Ovary (tissue), 9 donors: ENCODE results near the gene KRTAP5-2. TPM values are rescaled to one million over a fixed set of nuclear protein-coding genes. Genes with fewer than 3 reads are reported as not detected.

Experiments
- DNase-seq, 5 donors: peaks; one replicate each; pipeline ENCODE4 v3.0.0-alpha.2; 2019 to 2020
- H3K27ac ChIP-seq, 2 donors: fragments of 200-600 bp; one replicate each; pipeline versions ENCODE4 v1.5.1 to v1.8.0; 2019 to 2022
- H3K27me3 ChIP-seq: fragments of 200-600 bp; one replicate; pipeline ENCODE4 v1.8.0; 2022
- H3K36me3 ChIP-seq: fragments of 200-600 bp; sonication (generic); one replicate; pipeline ENCODE4 v1.5.1; 2019
- H3K4me1 ChIP-seq: one replicate; pipeline ENCODE4 v1.8.1; 2013; ENCODE audit warnings: mild to moderate bottlenecking, moderate library complexity; ENCODE audit not compliant: insufficient read depth
- H3K4me3 ChIP-seq: fragments of 200-600 bp; sonication (generic); one replicate; pipeline ENCODE4 v1.5.1; 2017
- H3K9me3 ChIP-seq, 2 donors: fragments of 200-600 bp in 1 of 2; sonication (generic) in 1 of 2; one replicate each; pipeline versions ENCODE4 v1.5.1 to v1.8.1; 2013 to 2019; ENCODE audit warnings: mild to moderate bottlenecking in 1 of 2, moderate library complexity in 1 of 2
- CTCF ChIP-seq, 3 donors: fragments of 450-650 bp in 2 of 3; fragments of 200-600 bp in 1 of 3; IDR thresholded peaks; one replicate each; pipeline versions ENCODE4 v1.5.1 to v1.8.0; 2016 to 2022; ENCODE audit warnings: antibody characterized with exemption in 3 of 3, mild to moderate bottlenecking in 1 of 3
- EP300 ChIP-seq: sonication (generic); formaldehyde crosslinking; IDR thresholded peaks from one replicate; pipeline ENCODE4 v1.6.1; 2017; ENCODE audit warnings: antibody characterized with exemption
- POLR2A ChIP-seq: fragments of 450-650 bp; IDR thresholded peaks from one replicate; pipeline ENCODE4 v1.6.1; 2017; ENCODE audit warnings: antibody characterized with exemption, mild to moderate bottlenecking, moderate library complexity
- WGBS, 3 donors: extraction: QIAGEN DNeasy Blood & Tissue Kit in 1 of 3; methylation state at CpG; one replicate each; pipeline versions ENCODE4 v1.1.5 to v1.1.7; 2013 to 2017; 5-methylcytosine and 5-hydroxymethylcytosine counted together
- intact Hi-C, 4 donors: fragments of 100-400 bp; cut with DNase I; formaldehyde crosslinking; loops; one replicate each; pipeline versions ENCODE4 v1.11.0 to v1.15.1; 2022 to 2023
- polyA plus RNA-seq, 2 donors: library from polyadenylated mRNA; stranded (reverse); fragments of 200-250 nt in 1 of 2; fragments of 350-450 nt in 1 of 2; fragmentation: Illumina TruSeq in 1 of 2; extraction: RNeasy Lipid Tissue Mini Kit (QIAGEN cat#74804) in 1 of 2; gene quantifications; one replicate each; pipeline ENCODE4 v1.2.3, GENCODE V29; 2013 to 2014
- total RNA-seq, 7 donors: library from RNA; depleted of rRNA in 2 of 7; stranded (reverse); fragments of >200 nt in 2 of 7; fragmentation: NEBNext Ultra II Directional in 3 of 7; extraction: Animal tissue kit (Norgen Biotek cat#: 25700) in 3 of 7; gene quantifications; one replicate each; pipeline versions ENCODE4 v1.1.0 to v1.2.4, GENCODE V29; 2016 to 2023
- donor health status: DM: no; HTN: no; CAD: no; lungs with moderate emphysema.
- donor health status: DM: no; HTN: no; CAD: no.
- donor health status: Bipolar disorder and iron deficiency.
- donor health status: DM: yes; HTN: yes; CAD: no.
- donor health status: DM: no; HTN: no; CAD: no.
- donor health status: DM: yes; HTN: yes; CAD: no.

Gene KRTAP5-2
- total and polyA plus RNA-seq, 9 donors: not detected

GRCh38 chr11:1563149-1563638 lies 34.9 kb downstream of the KRTAP5-2 start:
- TF ChIP-seq CTCF (IDR thresholded peaks at IDR 0.05) (no peak), EP300 (no peak), POLR2A (no peak)
- Histone ChIP-seq H3K9me3 (no peaks in the 10 kb centered on the region), H3K4me1 (peaks cover 4% of the 10 kb centered on the region), H3K36me3 (no peaks in the 10 kb centered on the region), H3K27ac (no peak overlapping the region), H3K27me3 (no peaks in the 10 kb centered on the region), H3K4me3 (no peak overlapping the region)
- no peak for DNase-seq
- intact Hi-C loops: no loop called here
- WGBS, 3 donors: 66 to 79% (median 71%) methylated on average over 12 of the region's 12 CpGs

GRCh38 chr11:1562469-1563148 lies 35.5 kb downstream of the KRTAP5-2 start:
- no peaks in the 10 kb centered on the region for H3K36me3 ChIP-seq
- intact Hi-C loops: no loop called here
- peaks cover 6% of the 10 kb centered on the region for H3K4me1 ChIP-seq
- no peak overlapping the region for H3K4me3 ChIP-seq
- no peaks in the 10 kb centered on the region for H3K9me3 ChIP-seq
- TF ChIP-seq POLR2A (no peak), EP300 (no peak), CTCF (IDR thresholded peaks at IDR 0.05) (no peak)
- WGBS, 3 donors: 91 to 95% (median 91%) methylated on average over 12 to 14 of the region's 14 CpGs
- no peaks in the 10 kb centered on the region for H3K27me3 ChIP-seq
- DNase-seq: no peak
- H3K27ac ChIP-seq: no peak overlapping the region

GRCh38 chr11:1561955-1562354 lies 36.1 kb downstream of the KRTAP5-2 start:
- 71 to 88% (median 75%) methylated on average over 5 of the region's 5 CpGs for WGBS, 3 donors
- Histone ChIP-seq H3K4me1 (peaks cover 6% of the 10 kb centered on the region), H3K4me3 (no peak overlapping the region), H3K27ac (no peak overlapping the region), H3K27me3 (no peaks in the 10 kb centered on the region), H3K9me3 (no peaks in the 10 kb centered on the region), H3K36me3 (no peaks in the 10 kb centered on the region)
- DNase-seq: no peak
- intact Hi-C loops: no loop called here
- no peak for TF ChIP-seq POLR2A
- no peak for TF ChIP-seq EP300
- no peak for TF ChIP-seq CTCF (IDR thresholded peaks at IDR 0.05)

GRCh38 chr11:1561266-1561665 lies 36.8 kb downstream of the KRTAP5-2 start:
- TF ChIP-seq CTCF (IDR thresholded peaks at IDR 0.05) (no peak), POLR2A (no peak), EP300 (no peak)
- intact Hi-C loops: no loop called here
- Histone ChIP-seq H3K9me3 (no peaks in the 10 kb centered on the region), H3K4me3 (no peak overlapping the region), H3K27me3 (no peaks in the 10 kb centered on the region), H3K4me1 (peaks cover 6% of the 10 kb centered on the region), H3K27ac (no peak overlapping the region), H3K36me3 (no peaks in the 10 kb centered on the region)
- WGBS, 3 donors: 77 to 83% (median 83%) methylated on average over 16 to 17 of the region's 17 CpGs
- DNase-seq: no peak
